Activated CD4-positive, alpha-beta T cell treated with anti-CD3 and anti-CD28 coated beads, Interleukin-2, amount 50 U/mL, for 24 hours (primary cell): Measurements from ENCODE around the gene MBD5.

ENCODE experiments used
- DNase-seq, 2 donors: peaks; one replicate each; pipeline ENCODE4 v3.0.0-alpha.2; 2020; ENCODE audit warnings: low read depth in 1 of 2, low spot score in 1 of 2

The MBD5 gene

GRCh38 chr2:148517296-148517695 lies 496.4 kb downstream of the MBD5 start:
- no peak for DNase-seq

GRCh38 chr2:148517822-148518221 lies 496.9 kb downstream of the MBD5 start:
- DNase-seq: no peak

- DNase-seq: no peak
Observed at GRCh38 chr2:148519013-148519412, 498.1 kb downstream of the MBD5 start.

- DNase-seq: no peak
Observed at GRCh38 chr2:148521181-148521580, 500.3 kb downstream of the MBD5 start.

- no peak for DNase-seq
Observed at GRCh38 chr2:148523315-148523714, 502.4 kb downstream of the MBD5 start.

- peak in 1 of 2 donors; percentile 32 for DNase-seq
Observed at GRCh38 chr2:148524519-148524919, 503.6 kb downstream of the MBD5 start.

GRCh38 chr2:148525130-148525529 lies 504.2 kb downstream of the MBD5 start:
- DNase-seq: no peak

- DNase-seq: no peak
Observed at GRCh38 chr2:148526509-148527346, 505.8 kb downstream of the MBD5 start.

GRCh38 chr2:148527488-148528340 lies 506.8 kb downstream of the MBD5 start:
- DNase-seq: no peak

- DNase-seq: no peak
Observed at GRCh38 chr2:148528356-148529064, 507.6 kb downstream of the MBD5 start.

GRCh38 chr2:148529745-148530144 lies 508.9 kb downstream of the MBD5 start:
- DNase-seq: no peak

- DNase-seq: no peak
Observed at GRCh38 chr2:148530350-148530749, 509.5 kb downstream of the MBD5 start.

- no peak for DNase-seq
Observed at GRCh38 chr2:148531235-148531634, 510.3 kb downstream of the MBD5 start.

GRCh38 chr2:148531669-148532428 lies 511.0 kb downstream of the MBD5 start:
- no peak for DNase-seq

- DNase-seq: no peak
Observed at GRCh38 chr2:148533004-148533403, 512.1 kb downstream of the MBD5 start.

- DNase-seq: no peak
Observed at GRCh38 chr2:148533685-148534084, 512.8 kb downstream of the MBD5 start.

GRCh38 chr2:148534416-148535204 lies 513.7 kb downstream of the MBD5 start:
- no peak for DNase-seq

GRCh38 chr2:148538375-148538774 lies 517.5 kb downstream of the MBD5 start:
- no peak for DNase-seq

GRCh38 chr2:148540022-148540421 lies 519.1 kb downstream of the MBD5 start:
- DNase-seq: no peak

GRCh38 chr2:148541792-148542191 lies 520.9 kb downstream of the MBD5 start:
- DNase-seq: no peak
